Caco-2 (cell line): ENCODE data around the gene LBHD2. TPM values are rescaled to one million over a fixed set of nuclear protein-coding genes. Genes with fewer than 3 reads are reported as not detected.
A peak's percentile ranks its signal among the peaks of the same experiment; 100 is the strongest.

Source experiments
- BruUV-seq: library from RNA; stranded (reverse); fragments of 400-500 nt; replicated peaks from 2 replicates; lab custom pipeline; 2021; lab: Mats Ljungman, UMichigan
- CTCF ChIA-PET: fragments of 300-600 bp; sonication (Branson Sonifier 250); formaldehyde crosslinking; loops from one replicate; lab custom pipeline; 2022; ENCODE audit warnings: antibody characterized with exemption; lab: Charles Lee
- POLR2A ChIA-PET: fragments of 300-600 bp; sonication (Branson Sonifier 250); formaldehyde crosslinking; loops from one replicate; lab custom pipeline; 2022; ENCODE audit warnings: antibody characterized with exemption; lab: Charles Lee
- DNase-seq, 2 experiments: peaks; one replicate each; pipeline versions ENCODE4 v3.0.0 to v3.0.0-alpha.2; 2020 to 2022
- H3K27me3 ChIP-seq: replicated peaks from 2 replicates; pipeline ENCODE4 v1.6.0; 2011; ENCODE audit warnings: low read length; ENCODE audit not compliant: control insufficient read depth, insufficient read depth
- H3K36me3 ChIP-seq: 2 replicates; pipeline ENCODE4 v1.5.1; 2011; ENCODE audit warnings: low read length; ENCODE audit not compliant: control insufficient read depth, insufficient read depth
- H3K4me1 ChIP-seq: fragments of 250-450 bp; sonication (Bioruptor Pico); 2 replicates; pipeline ENCODE4 v1.5.1; 2020; ENCODE audit warnings: mild to moderate bottlenecking
- H3K4me3 ChIP-seq: 2 replicates; pipeline ENCODE4 v1.5.1; 2011; ENCODE audit warnings: low read depth, mild to moderate bottlenecking, control low read depth, low read length
- H3K9me3 ChIP-seq: fragments of 250-450 bp; sonication (Bioruptor Pico); 2 replicates; pipeline ENCODE4 v1.5.1; 2020; ENCODE audit warnings: mild to moderate bottlenecking, moderate library complexity
- H3K27ac Mint-ChIP-seq: one replicate; pipeline ENCODE4 v1.8.0; 2022; ENCODE audit warnings: mixed read lengths; ENCODE audit not compliant: unreplicated experiment
- H3K27me3 Mint-ChIP-seq: one replicate; pipeline ENCODE4 v1.8.0; 2022; ENCODE audit warnings: mixed read lengths; ENCODE audit not compliant: insufficient read depth, unreplicated experiment
- H3K36me3 Mint-ChIP-seq: one replicate; pipeline ENCODE4 v1.8.0; 2022; ENCODE audit warnings: mild to moderate bottlenecking, mixed read lengths; ENCODE audit not compliant: insufficient read depth, unreplicated experiment
- H3K4me1 Mint-ChIP-seq: one replicate; pipeline ENCODE4 v1.8.0; 2022; ENCODE audit warnings: low read depth, mixed read lengths; ENCODE audit not compliant: unreplicated experiment
- H3K4me3 Mint-ChIP-seq: one replicate; pipeline ENCODE4 v1.8.0; 2022; ENCODE audit warnings: mild to moderate bottlenecking, moderate library complexity, mixed read lengths; ENCODE audit not compliant: unreplicated experiment
- H3K9me3 Mint-ChIP-seq: one replicate; pipeline ENCODE4 v1.8.0; 2022; ENCODE audit warnings: mixed read lengths; ENCODE audit not compliant: unreplicated experiment
- CTCF ChIP-seq, 2 experiments: fragments of 200-600 bp in 1 of 2; IDR thresholded peaks; 1 replicate in 1 of 2; 2 replicates in 1 of 2; pipeline versions ENCODE4 v1.5.1 to v1.8.0; 2011 to 2022; ENCODE audit warnings: antibody characterized with exemption in 1 of 2, control low read depth in 1 of 2, inconsistent platforms in 1 of 2, low read depth in 1 of 2, low read length in 1 of 2, mild to moderate bottlenecking in 1 of 2, moderate library complexity in 1 of 2; ENCODE audit not compliant: insufficient read depth in 1 of 2, severe bottlenecking in 1 of 2, unreplicated experiment in 1 of 2
- intact Hi-C: fragments of 100-400 bp; cut with micrococcal nuclease; formaldehyde crosslinking; loops from one replicate; pipeline ENCODE4 v1.10.0; 2022; ENCODE audit not compliant: unreplicated experiment
- total RNA-seq: library from RNA; stranded (reverse); gene quantifications from 2 replicates; pipeline ENCODE4 v1.2.3, GENCODE V29; 2022

Gene LBHD2
- total RNA-seq, 1 experiment from 2014 or later = not detected

DNA sequence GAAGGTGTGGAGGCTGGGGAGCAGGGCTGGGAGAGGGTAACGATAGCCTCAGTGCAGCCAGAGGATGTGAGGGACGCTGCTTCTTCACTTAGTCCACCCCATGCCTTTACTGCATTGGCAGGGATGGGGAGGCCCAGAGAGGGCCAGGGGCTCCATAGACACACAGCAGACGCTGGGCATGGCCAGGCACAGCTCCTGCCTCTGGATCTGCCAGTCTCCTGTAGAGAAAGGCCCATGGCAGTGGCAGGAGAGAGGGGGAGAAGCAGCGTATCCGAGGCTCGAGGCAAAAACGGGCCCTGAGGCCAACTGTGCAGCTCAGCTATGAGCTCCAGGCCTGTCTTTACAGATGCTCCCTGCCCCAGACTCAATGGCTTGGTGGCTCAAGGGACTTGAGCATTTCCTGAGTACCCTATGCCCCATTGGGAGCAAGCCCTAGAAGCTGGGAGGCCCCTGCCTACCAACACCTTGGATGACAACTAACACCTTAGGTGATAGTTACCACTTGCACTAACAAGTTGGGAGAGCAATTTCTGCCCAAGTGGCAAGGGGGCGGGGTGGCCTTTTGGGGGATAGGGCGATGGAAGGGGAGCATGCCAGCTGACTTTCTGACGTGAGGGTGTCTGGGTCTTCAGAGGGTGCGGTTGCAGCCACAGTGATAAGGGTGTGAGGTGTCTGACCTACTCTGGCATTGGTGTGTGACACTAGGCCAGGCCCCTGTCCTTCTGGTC lies 5.0 kb upstream of the LBHD2 start:
- H3K4me3 ChIP-seq = no peak overlapping the region
- Mint-ChIP-seq H3K4me3 (no peak overlapping the region), H3K27ac (no peak overlapping the region), H3K36me3 (no peaks in the 10 kb centered on the region), H3K4me1 (no peaks in the 10 kb centered on the region), H3K9me3 (no peaks in the 10 kb centered on the region), H3K27me3 (no peaks in the 10 kb centered on the region)
- no TSS peak for BruUV-seq
- H3K27me3 ChIP-seq = no peaks in the 10 kb centered on the region
- no peak for DNase-seq
- POLR2A ChIA-PET = no interaction called here
- CTCF ChIA-PET = interaction anchor here (1.8 kb wide), 1 partner anchor 26 kb away, joined by 8 read pairs; no protein-coding TSS in a partner anchor
- intact Hi-C loops = loop anchor here (1.0 to 2.0 kb wide), 3 partner anchors 14 to 213 kb away; no protein-coding TSS in a partner anchor
- no peaks in the 10 kb centered on the region for H3K36me3 ChIP-seq
- H3K4me1 ChIP-seq = no peaks in the 10 kb centered on the region
- H3K9me3 ChIP-seq = no peaks in the 10 kb centered on the region
- no peak for TF ChIP-seq CTCF (IDR thresholded peaks at IDR 0.05; ENCODE audit: insufficient read depth in 1 of 2, low read depth in 1 of 2, low read length in 1 of 2, severe bottlenecking in 1 of 2, unreplicated experiment in 1 of 2)

- CTCF ChIA-PET = no interaction called here
- H3K4me1 ChIP-seq = no peaks in the 10 kb centered on the region
- Mint-ChIP-seq H3K27me3 (no peaks in the 10 kb centered on the region), H3K36me3 (no peaks in the 10 kb centered on the region), H3K9me3 (no peaks in the 10 kb centered on the region), H3K4me3 (no peak overlapping the region), H3K4me1 (no peaks in the 10 kb centered on the region), H3K27ac (no peak overlapping the region)
- H3K36me3 ChIP-seq = no peaks in the 10 kb centered on the region
- TF ChIP-seq CTCF (IDR thresholded peaks at IDR 0.05; ENCODE audit: insufficient read depth in 1 of 2, low read depth in 1 of 2, low read length in 1 of 2, severe bottlenecking in 1 of 2, unreplicated experiment in 1 of 2) = no peak
- intact Hi-C loops = no loop called here
- POLR2A ChIA-PET = no interaction called here
- no TSS peak for BruUV-seq
- H3K9me3 ChIP-seq = no peaks in the 10 kb centered on the region
- H3K27me3 ChIP-seq = no peaks in the 10 kb centered on the region
- H3K4me3 ChIP-seq = no peak overlapping the region
- no peak for DNase-seq
Measured at GRCh38 chr14:103081951-103082350, 2.1 kb upstream of the LBHD2 start.

DNA sequence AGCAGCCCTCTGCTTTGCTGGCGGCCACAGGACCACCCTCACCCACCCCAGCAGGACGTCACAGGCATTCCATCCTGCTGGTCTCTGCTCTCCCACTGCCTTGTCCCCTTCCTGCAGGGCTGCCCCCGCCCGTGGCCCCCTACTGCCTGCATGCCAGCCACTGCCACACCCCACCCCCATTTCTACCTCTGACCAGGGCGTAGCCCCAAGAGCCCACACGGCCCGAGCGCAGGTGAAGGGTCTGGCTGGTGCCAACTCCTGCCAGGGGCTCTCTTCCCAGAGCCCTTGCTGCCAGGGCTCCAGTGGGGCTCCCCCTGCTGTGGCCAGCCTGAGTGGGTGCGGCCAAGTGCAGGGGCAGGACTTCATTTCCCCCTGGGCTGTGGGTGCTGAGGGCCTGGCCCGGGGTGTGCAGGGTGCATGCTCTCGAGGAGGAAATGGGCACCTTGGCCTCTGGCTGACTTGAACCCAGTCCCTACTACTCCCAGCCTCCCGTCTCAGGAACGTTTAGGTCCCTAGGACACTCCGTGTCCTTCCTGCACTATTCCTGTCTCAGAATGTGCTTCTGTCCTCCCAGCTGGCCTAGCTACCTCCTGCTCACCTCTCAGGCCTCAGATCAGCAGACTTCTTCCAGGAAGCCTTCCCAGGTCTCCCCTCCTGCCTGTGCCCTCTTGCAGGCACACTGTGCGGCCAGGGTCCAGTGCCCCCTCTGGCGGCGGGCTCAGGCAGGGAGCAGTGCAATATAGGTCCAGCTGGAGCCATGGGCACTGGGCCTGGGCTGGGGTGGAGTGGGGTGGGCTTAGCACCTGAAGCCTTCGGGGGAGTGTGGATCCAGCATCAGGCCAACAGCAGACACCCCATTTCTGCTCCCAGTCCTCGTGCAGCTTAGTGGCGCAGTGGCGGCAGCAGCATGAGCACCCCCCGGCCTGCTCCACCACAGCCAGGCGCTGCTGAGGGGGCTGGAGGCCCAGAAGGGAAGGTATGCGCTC lies 1.4 kb downstream of the LBHD2 start:
- Histone ChIP-seq H3K27me3 (no peaks in the 10 kb centered on the region), H3K4me1 (no peaks in the 10 kb centered on the region), H3K4me3 (no peak overlapping the region), H3K36me3 (no peaks in the 10 kb centered on the region), H3K9me3 (no peaks in the 10 kb centered on the region)
- TF ChIP-seq CTCF (IDR thresholded peaks at IDR 0.05; ENCODE audit: insufficient read depth in 1 of 2, low read depth in 1 of 2, low read length in 1 of 2, severe bottlenecking in 1 of 2, unreplicated experiment in 1 of 2) = peak in 1 of 2 experiments; percentile 48
- H3K27ac Mint-ChIP-seq = no peak overlapping the region
- H3K27me3 Mint-ChIP-seq = no peaks in the 10 kb centered on the region
- no peaks in the 10 kb centered on the region for H3K36me3 Mint-ChIP-seq
- no peaks in the 10 kb centered on the region for H3K9me3 Mint-ChIP-seq
- no peak overlapping the region for H3K4me3 Mint-ChIP-seq
- POLR2A ChIA-PET = interaction anchor here (0.6 kb wide), 1 partner anchor 13 kb away, joined by 4 read pairs; no protein-coding TSS in a partner anchor
- CTCF ChIA-PET = interaction anchor here (2.2 kb wide), 1 partner anchor 20 kb away, joined by 8 read pairs; no protein-coding TSS in a partner anchor
- no TSS peak for BruUV-seq
- no peaks in the 10 kb centered on the region for H3K4me1 Mint-ChIP-seq
- DNase-seq = peak in 1 of 2 experiments; percentile 43
- intact Hi-C loops = no loop called here
